Eye (tissue), 1 donor: ENCODE data around the gene PCDH1.

Experiments
- DNase-seq: peaks from one replicate; pipeline ENCODE4 v3.0.0-alpha.2; 2015

Gene PCDH1

GRCh38 chr5:141872496-141873356 is 5.5 kb downstream of the PCDH1 start:
- no peak for DNase-seq

GRCh38 chr5:141871870-141872269 is 6.3 kb downstream of the PCDH1 start:
- no peak for DNase-seq

GRCh38 chr5:141870871-141871270 is 7.3 kb downstream of the PCDH1 start:
- no peak for DNase-seq

GRCh38 chr5:141870228-141870627 is 8.0 kb downstream of the PCDH1 start:
- DNase-seq = no peak

GRCh38 chr5:141869514-141869913 is 8.7 kb downstream of the PCDH1 start:
- no peak for DNase-seq

- no peak for DNase-seq
Observed at GRCh38 chr5:141869040-141869439, 9.2 kb downstream of the PCDH1 start.

GRCh38 chr5:141868541-141868940 is 9.7 kb downstream of the PCDH1 start:
- no peak for DNase-seq

GRCh38 chr5:141867651-141868050 is 10.6 kb downstream of the PCDH1 start:
- DNase-seq = no peak

- no peak for DNase-seq
Observed at GRCh38 chr5:141867139-141867538, 11.1 kb downstream of the PCDH1 start.

- no peak for DNase-seq
Observed at GRCh38 chr5:141866096-141866495, 12.1 kb downstream of the PCDH1 start.

- DNase-seq = no peak
Observed at GRCh38 chr5:141865406-141865805, 12.8 kb downstream of the PCDH1 start.

- no peak for DNase-seq
Observed at GRCh38 chr5:141864371-141865370, 13.5 kb downstream of the PCDH1 start.

GRCh38 chr5:141863569-141864178 is 14.5 kb downstream of the PCDH1 start:
- DNase-seq = no peak

GRCh38 chr5:141862936-141863543 is 15.2 kb downstream of the PCDH1 start:
- no peak for DNase-seq

- DNase-seq = no peak
Observed at GRCh38 chr5:141861194-141861593, 17.0 kb downstream of the PCDH1 start.

GRCh38 chr5:141858079-141858765 is 20.0 kb downstream of the PCDH1 start:
- no peak for DNase-seq

GRCh38 chr5:141857226-141857625 is 21.0 kb downstream of the PCDH1 start:
- no peak for DNase-seq

GRCh38 chr5:141856037-141856790 is 22.0 kb downstream of the PCDH1 start:
- no peak for DNase-seq

- peak; percentile 75 for DNase-seq
Observed at GRCh38 chr5:141855265-141856036, 22.8 kb downstream of the PCDH1 start.

GRCh38 chr5:141853895-141854626 is 24.1 kb downstream of the PCDH1 start:
- DNase-seq = no peak
